Endothelial cell (in vitro differentiated cells): Measurements from ENCODE around the gene HADH. TPM values are rescaled to one million over a fixed set of nuclear protein-coding genes. Genes with fewer than 3 reads are reported as not detected.

Experiments
- DNase-seq: peaks from one replicate; pipeline ENCODE4 v3.0.0; 2021; ENCODE audit warnings: low spot score
- H3K27ac Mint-ChIP-seq: one replicate; pipeline ENCODE4 v1.8.0; 2021; ENCODE audit warnings: mixed read lengths, inconsistent platforms; ENCODE audit not compliant: unreplicated experiment
- H3K27me3 Mint-ChIP-seq: one replicate; pipeline ENCODE4 v1.8.0; 2021; ENCODE audit warnings: mild to moderate bottlenecking, moderate library complexity, mixed read lengths, inconsistent platforms; ENCODE audit not compliant: unreplicated experiment
- H3K36me3 Mint-ChIP-seq: one replicate; pipeline ENCODE4 v1.8.0; 2021; ENCODE audit warnings: mild to moderate bottlenecking, low read depth, mixed read lengths, inconsistent platforms; ENCODE audit not compliant: unreplicated experiment
- H3K4me1 Mint-ChIP-seq: one replicate; pipeline ENCODE4 v1.8.0; 2021; ENCODE audit warnings: mild to moderate bottlenecking, mixed read lengths, inconsistent platforms; ENCODE audit not compliant: unreplicated experiment
- H3K4me3 Mint-ChIP-seq: one replicate; pipeline ENCODE4 v1.8.0; 2021; ENCODE audit warnings: mild to moderate bottlenecking, mixed read lengths, inconsistent platforms; ENCODE audit not compliant: unreplicated experiment
- H3K9me3 Mint-ChIP-seq: one replicate; pipeline ENCODE4 v1.8.0; 2021; ENCODE audit warnings: mixed read lengths, inconsistent platforms; ENCODE audit not compliant: unreplicated experiment
- CTCF ChIP-seq: fragments of 200-600 bp; sonication (generic); IDR thresholded peaks from one replicate; pipeline ENCODE4 v1.5.0; 2021; ENCODE audit warnings: antibody characterized with exemption; ENCODE audit not compliant: unreplicated experiment
- total RNA-seq: library from RNA; stranded (reverse); fragmentation: NEBNext Ultra II Directional; extraction: Animal tissue kit (Norgen Biotek cat#: 25700); gene quantifications from one replicate; pipeline ENCODE4 v1.2.1, GENCODE V29; 2021; ENCODE audit not compliant: unreplicated experiment

Gene HADH
- total RNA-seq, 1 donor from 2014 or later, result 26.6 TPM

GRCh38 chr4:107987916-107988762 is 1.6 kb upstream of the HADH start:
- no peak for DNase-seq
- no peak for TF ChIP-seq CTCF
- H3K27ac Mint-ChIP-seq, result peak overlapping the region; percentile 76
- H3K27me3 Mint-ChIP-seq, result no peaks in the 10 kb centered on the region
- H3K4me1 Mint-ChIP-seq, result peaks cover 8% of the 10 kb centered on the region
- no peaks in the 10 kb centered on the region for H3K36me3 Mint-ChIP-seq
- no peak overlapping the region for H3K4me3 Mint-ChIP-seq
- no peaks in the 10 kb centered on the region for H3K9me3 Mint-ChIP-seq

GRCh38 chr4:107988763-107989035 is 990 bp upstream of the HADH start:
- Mint-ChIP-seq H3K27ac (no peak overlapping the region), H3K4me3 (no peak overlapping the region), H3K36me3 (no peaks in the 10 kb centered on the region), H3K27me3 (no peaks in the 10 kb centered on the region), H3K4me1 (peaks cover 8% of the 10 kb centered on the region), H3K9me3 (no peaks in the 10 kb centered on the region)
- DNase-seq, result no peak
- no peak for TF ChIP-seq CTCF

GRCh38 chr4:107989162-107989536 is 540 bp upstream of the HADH start:
- H3K27ac Mint-ChIP-seq, result peak overlapping the region; percentile 77
- H3K27me3 Mint-ChIP-seq, result no peaks in the 10 kb centered on the region
- peaks cover 8% of the 10 kb centered on the region for H3K4me1 Mint-ChIP-seq
- H3K9me3 Mint-ChIP-seq, result no peaks in the 10 kb centered on the region
- DNase-seq, result no peak
- peak overlapping the region; percentile 90 for H3K4me3 Mint-ChIP-seq
- no peak for TF ChIP-seq CTCF
- no peaks in the 10 kb centered on the region for H3K36me3 Mint-ChIP-seq

DNA sequence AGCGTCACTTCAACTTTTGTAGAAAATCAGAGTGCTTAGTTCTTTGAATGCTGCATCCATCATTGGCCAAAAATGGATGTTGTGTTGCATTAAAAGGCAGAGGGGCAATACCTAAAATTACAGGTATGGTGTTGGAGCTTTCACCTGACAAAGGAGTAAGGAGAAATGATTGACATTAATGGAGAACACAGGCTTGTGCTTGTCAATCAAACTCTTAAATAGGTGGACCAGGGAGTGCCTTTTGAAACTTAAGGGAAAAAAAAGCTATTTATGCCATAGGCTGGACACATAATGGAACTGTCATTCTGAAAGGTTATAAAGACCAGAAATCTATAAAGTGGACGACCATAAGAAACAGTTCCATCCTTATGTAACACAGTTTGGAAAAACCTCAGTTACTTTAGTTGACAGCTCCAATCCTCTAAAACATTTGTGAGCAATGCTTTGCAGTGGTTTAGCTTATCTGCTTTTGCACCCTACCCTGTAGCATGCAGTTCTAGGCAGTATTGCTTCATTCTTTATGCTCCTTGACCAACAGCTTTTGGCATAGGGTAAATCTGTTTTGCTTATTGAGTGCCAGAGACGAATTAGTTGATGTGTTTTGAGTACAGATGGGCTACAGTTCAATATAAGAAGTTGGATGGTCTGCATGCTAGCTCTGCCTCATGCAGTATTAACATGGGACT is 2.4 kb downstream of the HADH start:
- no peak overlapping the region for H3K27ac Mint-ChIP-seq
- no peak overlapping the region for H3K4me3 Mint-ChIP-seq
- TF ChIP-seq CTCF, result no peak
- H3K9me3 Mint-ChIP-seq, result no peaks in the 10 kb centered on the region
- H3K27me3 Mint-ChIP-seq, result no peaks in the 10 kb centered on the region
- DNase-seq, result no peak
- no peaks in the 10 kb centered on the region for H3K36me3 Mint-ChIP-seq
- H3K4me1 Mint-ChIP-seq, result peaks cover 15% of the 10 kb centered on the region

- no peaks in the 10 kb centered on the region for H3K36me3 Mint-ChIP-seq
- no peak overlapping the region for H3K27ac Mint-ChIP-seq
- peaks cover 11% of the 10 kb centered on the region for H3K4me1 Mint-ChIP-seq
- H3K9me3 Mint-ChIP-seq, result no peaks in the 10 kb centered on the region
- no peak overlapping the region for H3K4me3 Mint-ChIP-seq
- H3K27me3 Mint-ChIP-seq, result no peaks in the 10 kb centered on the region
- TF ChIP-seq CTCF, result no peak
- no peak for DNase-seq
Measured at GRCh38 chr4:107993969-107994368, 4.3 kb downstream of the HADH start.
